ENCODE results near the gene FOXP4.

Gene FOXP4

DNA sequence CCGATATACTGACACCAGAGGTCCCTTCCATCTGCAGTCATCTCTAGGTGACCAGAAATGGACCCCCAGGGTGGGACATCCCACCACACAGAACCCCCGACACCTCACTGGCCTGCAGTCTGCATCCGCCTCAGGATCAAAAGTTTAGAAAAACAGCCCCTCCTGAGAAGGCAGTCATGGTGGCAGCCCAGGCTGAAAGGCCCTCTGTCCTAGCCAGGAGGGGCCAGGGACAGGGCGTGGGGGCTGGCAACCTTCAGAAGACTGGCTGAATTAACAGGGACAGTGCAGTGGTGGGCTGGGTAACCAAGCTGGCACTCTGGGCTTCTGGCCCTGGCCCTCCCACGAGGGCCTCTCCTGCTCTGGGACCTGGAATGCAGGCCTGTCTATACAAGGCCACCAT, 57.8 kb downstream of the FOXP4 start:
- no peaks in the 10 kb centered on the region for H3K4me1 ChIP-seq (ENCODE audit: insufficient read depth, poor library complexity, severe bottlenecking)
- TF ChIP-seq, protein P1, sequence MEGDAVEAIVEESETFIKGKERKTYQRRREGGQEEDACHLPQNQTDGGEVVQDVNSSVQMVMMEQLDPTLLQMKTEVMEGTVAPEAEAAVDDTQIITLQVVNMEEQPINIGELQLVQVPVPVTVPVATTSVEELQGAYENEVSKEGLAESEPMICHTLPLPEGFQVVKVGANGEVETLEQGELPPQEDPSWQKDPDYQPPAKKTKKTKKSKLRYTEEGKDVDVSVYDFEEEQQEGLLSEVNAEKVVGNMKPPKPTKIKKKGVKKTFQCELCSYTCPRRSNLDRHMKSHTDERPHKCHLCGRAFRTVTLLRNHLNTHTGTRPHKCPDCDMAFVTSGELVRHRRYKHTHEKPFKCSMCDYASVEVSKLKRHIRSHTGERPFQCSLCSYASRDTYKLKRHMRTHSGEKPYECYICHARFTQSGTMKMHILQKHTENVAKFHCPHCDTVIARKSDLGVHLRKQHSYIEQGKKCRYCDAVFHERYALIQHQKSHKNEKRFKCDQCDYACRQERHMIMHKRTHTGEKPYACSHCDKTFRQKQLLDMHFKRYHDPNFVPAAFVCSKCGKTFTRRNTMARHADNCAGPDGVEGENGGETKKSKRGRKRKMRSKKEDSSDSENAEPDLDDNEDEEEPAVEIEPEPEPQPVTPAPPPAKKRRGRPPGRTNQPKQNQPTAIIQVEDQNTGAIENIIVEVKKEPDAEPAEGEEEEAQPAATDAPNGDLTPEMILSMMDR (IDR thresholded peaks at IDR 0.05; ENCODE audit: poor library complexity, severe bottlenecking) = no peak
- H3K27me3 ChIP-seq (ENCODE audit: insufficient read depth, poor library complexity, severe bottlenecking) = no peaks in the 10 kb centered on the region

DNA sequence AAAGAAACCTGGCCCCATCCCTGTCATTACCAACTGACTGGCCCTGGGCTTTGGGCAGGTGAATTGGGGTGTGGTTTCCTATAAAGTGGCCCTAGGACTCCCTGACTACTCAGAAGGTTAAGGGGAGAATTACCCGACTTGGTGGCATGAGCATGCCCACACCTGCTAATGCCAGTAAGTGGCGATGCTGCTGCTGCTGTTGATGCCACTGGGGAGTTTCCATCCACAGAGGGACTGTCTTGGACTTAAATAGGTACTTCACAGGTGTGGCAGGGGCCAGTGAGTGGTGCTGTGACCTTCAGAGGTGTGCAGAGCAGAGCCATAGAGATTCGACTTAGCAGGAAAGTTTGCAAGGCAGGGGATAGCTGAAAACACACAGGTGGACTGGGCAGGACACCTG, 59.5 kb downstream of the FOXP4 start:
- Histone ChIP-seq H3K4me3 (ENCODE audit: severe bottlenecking) (no peak overlapping the region), H3K9me3 (ENCODE audit: severe bottlenecking) (no peaks in the 10 kb centered on the region), H3K27me3 (ENCODE audit: insufficient read depth, poor library complexity, severe bottlenecking) (no peaks in the 10 kb centered on the region), H3K36me3 (ENCODE audit: low read depth) (no peaks in the 10 kb centered on the region), H3K27ac (ENCODE audit: poor library complexity, severe bottlenecking) (no peak overlapping the region), H3K4me1 (ENCODE audit: insufficient read depth, poor library complexity, severe bottlenecking) (no peaks in the 10 kb centered on the region)
- DNase-seq (ENCODE audit: low spot score) = no peak
- peak; percentile 32; the same call in 2 of the 3 replicates for ATAC-seq (ENCODE audit: low read depth)
- TF ChIP-seq, protein P1 (IDR thresholded peaks at IDR 0.05; ENCODE audit: poor library complexity, severe bottlenecking) = peak; percentile 44

More for the DNA sequence above, 57.8 kb downstream of the FOXP4 start:
- no peak for ATAC-seq (ENCODE audit: low read depth)
- Histone ChIP-seq H3K36me3 (ENCODE audit: low read depth) (no peaks in the 10 kb centered on the region), H3K27ac (ENCODE audit: poor library complexity, severe bottlenecking) (no peak overlapping the region), H3K9me3 (ENCODE audit: severe bottlenecking) (no peaks in the 10 kb centered on the region), H3K4me3 (ENCODE audit: severe bottlenecking) (no peak overlapping the region)
- peak; percentile 23 for DNase-seq (ENCODE audit: low spot score)

DNA sequence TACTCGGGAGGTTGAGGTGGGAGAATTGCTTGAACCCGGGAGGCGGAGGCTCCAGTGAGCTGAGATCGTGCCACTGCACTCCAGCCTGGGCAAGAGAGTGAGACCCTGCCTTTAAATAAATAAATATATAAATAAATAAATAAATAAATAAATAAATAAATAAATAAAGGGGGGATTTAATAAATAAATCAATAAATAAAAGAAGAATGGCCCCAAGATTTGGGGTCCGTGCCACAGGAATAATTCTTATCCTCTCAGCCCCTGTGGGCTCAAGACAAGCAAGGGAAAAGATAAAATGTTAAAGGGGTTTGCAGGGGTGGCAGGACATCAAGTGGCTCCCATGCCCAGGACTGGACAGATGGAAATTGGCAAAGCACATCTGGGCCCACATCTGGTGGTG, 60.9 kb downstream of the FOXP4 start:
- ATAC-seq (ENCODE audit: low read depth) = no peak
- TF ChIP-seq, protein P1 (IDR thresholded peaks at IDR 0.05; ENCODE audit: poor library complexity, severe bottlenecking) = no peak
- no peak overlapping the region for H3K27ac ChIP-seq (ENCODE audit: poor library complexity, severe bottlenecking)
- H3K4me1 ChIP-seq (ENCODE audit: insufficient read depth, poor library complexity, severe bottlenecking) = no peaks in the 10 kb centered on the region
- H3K36me3 ChIP-seq (ENCODE audit: low read depth) = no peaks in the 10 kb centered on the region
- H3K27me3 ChIP-seq (ENCODE audit: insufficient read depth, poor library complexity, severe bottlenecking) = no peaks in the 10 kb centered on the region
- no peak for DNase-seq (ENCODE audit: low spot score)
- no peaks in the 10 kb centered on the region for H3K9me3 ChIP-seq (ENCODE audit: severe bottlenecking)
- no peak overlapping the region for H3K4me3 ChIP-seq (ENCODE audit: severe bottlenecking)

DNA sequence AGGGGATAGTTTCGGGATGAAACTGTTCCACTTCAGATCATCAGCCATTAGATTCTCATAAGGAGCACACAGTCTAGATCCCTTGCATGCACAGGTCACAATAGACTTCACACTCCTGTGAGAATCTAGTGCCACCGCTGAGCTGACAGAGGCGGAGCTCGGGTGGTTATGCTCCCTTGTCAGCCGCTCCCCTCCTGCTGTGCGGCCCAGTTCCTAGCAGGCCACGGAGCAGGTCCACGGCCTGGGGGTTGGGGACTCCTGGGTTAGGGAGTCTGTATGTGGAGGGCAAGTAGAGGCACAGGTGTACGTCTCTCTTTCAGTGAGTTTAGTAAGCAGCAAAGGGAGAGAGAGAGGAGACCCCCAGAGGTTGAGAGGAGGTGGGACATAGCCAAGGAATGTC, 61.6 kb downstream of the FOXP4 start:
- no peaks in the 10 kb centered on the region for H3K36me3 ChIP-seq (ENCODE audit: low read depth)
- H3K27me3 ChIP-seq (ENCODE audit: insufficient read depth, poor library complexity, severe bottlenecking) = no peaks in the 10 kb centered on the region
- no peaks in the 10 kb centered on the region for H3K9me3 ChIP-seq (ENCODE audit: severe bottlenecking)
- DNase-seq (ENCODE audit: low spot score) = no peak
- ATAC-seq (ENCODE audit: low read depth) = no peak
- no peaks in the 10 kb centered on the region for H3K4me1 ChIP-seq (ENCODE audit: insufficient read depth, poor library complexity, severe bottlenecking)
- H3K27ac ChIP-seq (ENCODE audit: poor library complexity, severe bottlenecking) = no peak overlapping the region
- no peak overlapping the region for H3K4me3 ChIP-seq (ENCODE audit: severe bottlenecking)
- TF ChIP-seq, protein P1 (IDR thresholded peaks at IDR 0.05; ENCODE audit: poor library complexity, severe bottlenecking) = no peak

DNA sequence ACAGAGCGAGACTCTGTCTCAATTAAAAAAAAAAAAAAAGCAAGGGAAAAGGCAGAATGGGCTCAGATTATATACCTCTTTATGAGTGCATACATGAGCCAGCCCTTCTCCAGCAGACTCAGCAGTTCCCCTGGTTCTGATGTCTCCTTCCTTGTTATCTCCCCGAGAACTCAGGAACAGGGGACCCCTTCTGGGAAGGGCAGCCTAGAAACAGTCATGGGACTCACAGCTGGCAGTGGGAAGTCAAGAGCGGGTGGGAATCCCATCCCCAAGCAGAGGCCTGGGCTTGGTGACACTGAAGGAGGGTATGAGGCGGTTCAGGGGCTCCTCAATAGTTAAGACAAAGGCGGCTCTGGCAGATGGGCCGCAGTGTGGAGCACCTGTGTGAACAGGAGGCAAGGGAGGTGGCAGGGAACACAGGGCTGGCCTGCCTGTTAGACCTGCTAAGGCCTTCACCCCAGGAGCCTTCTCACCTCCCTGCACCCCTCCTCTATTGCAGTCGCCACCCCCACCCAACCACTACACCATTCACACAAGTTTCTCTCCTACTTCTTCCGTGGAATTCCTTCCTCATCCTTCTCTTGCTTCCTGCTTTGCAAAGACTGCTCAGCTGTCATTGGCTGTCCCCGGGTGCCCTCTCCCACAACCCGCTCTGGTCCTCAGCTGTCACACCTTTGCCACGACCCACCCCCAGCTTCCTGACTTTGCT, 62.4 kb downstream of the FOXP4 start:
- TF ChIP-seq, protein P1 (IDR thresholded peaks at IDR 0.05; ENCODE audit: poor library complexity, severe bottlenecking) = no peak
- Histone ChIP-seq H3K36me3 (ENCODE audit: low read depth) (no peaks in the 10 kb centered on the region), H3K4me3 (ENCODE audit: severe bottlenecking) (no peak overlapping the region), H3K27me3 (ENCODE audit: insufficient read depth, poor library complexity, severe bottlenecking) (no peaks in the 10 kb centered on the region), H3K4me1 (ENCODE audit: insufficient read depth, poor library complexity, severe bottlenecking) (no peaks in the 10 kb centered on the region), H3K9me3 (ENCODE audit: severe bottlenecking) (no peaks in the 10 kb centered on the region), H3K27ac (ENCODE audit: poor library complexity, severe bottlenecking) (no peak overlapping the region)
- no peak for DNase-seq (ENCODE audit: low spot score)
- ATAC-seq (ENCODE audit: low read depth) = no peak

All from RWPE2 (cell line).